Measurements from ENCODE around the gene SPG21.

SPG21 gene

DNA sequence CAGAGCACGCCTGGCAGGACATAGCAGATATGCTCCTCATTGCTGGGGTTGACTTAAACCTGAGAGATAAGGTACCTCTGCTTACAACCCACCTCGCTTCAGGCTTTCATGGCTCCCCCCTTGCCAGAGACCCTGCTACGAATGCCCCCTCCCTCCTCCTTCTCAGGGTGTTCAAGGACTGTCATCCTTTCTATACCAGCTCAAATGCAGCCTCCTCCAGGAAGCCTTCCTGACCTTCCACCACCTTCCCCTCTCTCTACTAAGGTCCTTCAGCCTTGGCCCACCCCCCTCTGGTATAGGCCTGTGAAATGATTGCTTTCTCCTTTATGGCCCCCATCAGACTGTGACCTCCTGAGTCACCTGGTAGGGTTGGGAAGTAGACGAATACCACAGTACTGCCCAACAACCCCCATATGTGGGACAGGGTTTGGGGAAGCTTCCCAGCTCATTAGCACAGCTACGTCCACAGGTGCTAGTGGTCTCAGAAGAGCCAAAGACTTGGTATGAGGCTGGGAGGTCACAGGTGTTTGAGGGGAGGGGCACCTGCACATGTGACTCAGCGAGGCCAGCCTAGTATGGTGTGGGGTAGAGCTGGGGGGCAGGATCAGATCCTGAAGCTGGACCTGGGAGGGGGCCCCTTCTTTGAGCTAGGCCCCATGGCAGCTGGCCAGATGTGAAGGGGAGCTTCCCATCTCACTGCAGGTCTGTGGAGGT is 46.0 kb downstream of the SPG21 start:
- no peak for DNase-seq (ENCODE audit: extremely low read depth in 1 of 2, low read depth in 1 of 2)

DNA sequence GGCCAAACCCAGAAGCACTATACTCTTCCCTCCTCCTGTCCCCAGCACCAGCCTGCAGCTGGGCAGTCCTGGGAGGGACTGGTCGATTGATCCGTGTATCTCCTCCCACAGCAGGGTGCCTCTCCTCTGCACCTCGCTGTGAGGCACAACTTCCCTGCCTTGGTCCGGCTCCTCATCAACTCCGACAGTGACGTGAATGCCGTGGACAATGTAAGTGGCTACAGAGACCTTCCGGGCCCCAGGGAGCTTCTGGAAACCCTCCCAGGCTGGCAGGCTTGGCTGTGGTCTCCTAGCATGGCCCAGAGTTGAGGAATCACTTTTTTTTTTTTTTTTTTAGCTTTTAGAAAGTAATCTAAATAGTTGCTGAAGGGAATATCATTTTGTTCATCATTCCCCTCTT is 47.4 kb downstream of the SPG21 start:
- no peak for DNase-seq (ENCODE audit: extremely low read depth in 1 of 2, low read depth in 1 of 2)

DNA sequence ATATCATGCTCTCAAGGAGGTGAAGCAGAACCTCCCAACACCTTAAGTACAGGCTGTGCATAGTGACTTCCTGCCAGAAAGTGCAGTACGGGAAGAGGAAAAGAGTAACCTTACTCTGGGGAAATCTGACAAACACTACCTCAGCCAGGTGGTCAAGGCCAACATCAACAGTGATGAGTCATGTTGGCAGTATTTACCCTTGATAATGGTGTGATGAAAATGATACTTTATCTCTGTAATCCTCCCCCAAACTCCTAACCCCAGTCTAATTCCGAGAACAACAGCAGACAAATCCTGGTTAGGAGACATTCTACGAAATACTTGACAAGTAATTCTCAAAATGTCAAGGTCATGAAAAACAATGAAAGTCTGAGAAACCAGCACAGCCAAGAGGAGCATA is 51.5 kb downstream of the SPG21 start:
- no peak for DNase-seq (ENCODE audit: extremely low read depth in 1 of 2, low read depth in 1 of 2)

DNA sequence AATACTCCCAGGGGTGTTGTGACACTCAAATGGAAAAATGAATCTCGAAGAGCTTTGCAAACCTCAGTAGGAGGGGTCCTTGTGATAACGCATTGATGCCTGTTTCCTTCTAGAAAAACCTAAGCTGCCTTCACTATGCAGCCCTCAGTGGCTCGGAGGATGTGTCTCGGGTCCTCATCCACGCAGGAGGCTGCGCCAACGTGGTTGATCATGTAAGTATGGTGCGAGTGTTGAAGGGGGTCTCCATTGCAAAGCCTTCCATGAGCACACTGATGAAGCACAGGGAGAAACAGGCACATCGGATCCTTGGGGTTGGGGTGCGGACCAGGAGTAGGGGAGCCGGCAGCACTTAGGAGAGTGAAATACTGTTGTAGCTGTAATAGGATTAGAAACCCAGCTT is 55.7 kb downstream of the SPG21 start:
- DNase-seq (ENCODE audit: extremely low read depth in 1 of 2, low read depth in 1 of 2): no peak

DNA sequence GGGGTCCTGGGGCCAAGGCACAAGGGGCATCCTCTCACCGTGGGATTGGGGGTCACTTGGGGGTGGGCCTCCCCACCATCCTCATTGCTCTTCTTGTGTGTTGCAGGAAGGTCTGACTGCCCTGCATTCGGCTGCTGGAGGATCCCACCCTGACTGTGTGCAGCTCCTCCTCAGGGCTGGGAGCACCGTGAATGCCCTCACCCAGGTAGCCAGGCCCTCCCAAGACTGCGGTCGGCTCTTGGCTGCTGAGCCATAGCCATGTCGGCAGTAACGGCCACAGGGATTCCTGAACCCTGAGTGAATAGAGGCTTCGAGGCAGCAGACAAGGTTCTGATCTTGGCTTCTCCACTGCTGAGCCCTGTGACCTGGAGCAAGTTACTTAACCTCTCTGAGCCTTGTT is 58.3 kb downstream of the SPG21 start:
- no peak for DNase-seq (ENCODE audit: extremely low read depth in 1 of 2, low read depth in 1 of 2)

DNA sequence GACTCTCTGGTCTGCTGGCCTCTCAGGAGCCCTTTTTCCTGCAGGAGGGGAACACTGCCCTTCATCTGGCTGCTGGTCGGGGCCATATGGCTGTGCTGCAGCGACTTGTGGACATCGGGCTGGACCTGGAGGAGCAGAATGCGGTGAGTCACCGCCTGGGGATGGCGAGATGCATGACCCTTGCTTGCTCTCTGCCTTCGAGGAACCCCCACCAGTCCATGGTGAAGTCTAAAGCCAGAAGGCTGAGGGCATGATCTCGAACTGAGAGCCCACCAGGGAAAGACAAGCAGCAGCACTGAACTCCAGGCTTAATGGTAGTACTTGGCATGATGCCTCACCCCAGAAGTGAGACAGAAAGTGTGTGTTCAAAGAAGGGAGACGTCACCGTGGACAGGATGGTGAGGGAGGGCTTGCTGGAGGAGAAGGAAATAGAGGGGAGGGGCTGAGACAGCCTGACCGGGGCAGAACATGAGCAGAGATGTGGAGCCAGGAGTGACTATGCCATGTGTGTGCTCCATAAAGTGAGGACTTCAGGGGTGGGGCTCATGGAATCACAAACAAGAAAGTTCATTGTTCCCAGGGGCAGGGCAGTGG is 58.8 kb downstream of the SPG21 start:
- DNase-seq (ENCODE audit: extremely low read depth in 1 of 2, low read depth in 1 of 2): no peak

DNA sequence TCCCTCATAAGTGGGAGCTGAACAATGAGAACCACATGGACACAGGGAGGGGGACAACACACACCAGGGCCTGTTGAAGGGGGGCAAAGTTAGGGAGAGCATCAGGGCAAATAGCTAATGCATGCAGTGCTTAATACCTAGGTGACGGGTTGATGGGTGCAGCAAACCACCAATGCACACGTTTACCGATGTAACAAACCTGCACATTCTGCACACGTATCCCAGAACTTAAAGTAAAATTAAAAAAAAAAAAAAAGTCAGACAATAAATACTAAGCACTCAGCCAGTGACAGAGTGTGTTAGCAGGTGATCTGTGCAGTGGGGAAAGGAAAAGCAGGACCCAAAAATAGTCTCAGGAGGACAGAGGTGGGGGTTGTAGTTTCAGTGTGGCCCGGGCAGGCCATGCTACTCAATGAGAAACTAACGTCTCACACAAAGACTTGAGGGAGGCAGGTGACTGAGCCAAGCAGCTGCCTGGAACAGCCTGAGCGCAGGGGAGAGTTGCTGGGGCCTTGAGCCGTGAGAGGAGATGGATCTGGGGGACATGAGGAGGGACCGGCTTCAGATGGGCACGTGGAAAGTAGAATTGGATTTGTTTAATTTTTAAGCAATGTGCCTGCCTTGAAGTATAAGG is 59.6 kb downstream of the SPG21 start:
- DNase-seq (ENCODE audit: extremely low read depth in 1 of 2, low read depth in 1 of 2): no peak

DNA sequence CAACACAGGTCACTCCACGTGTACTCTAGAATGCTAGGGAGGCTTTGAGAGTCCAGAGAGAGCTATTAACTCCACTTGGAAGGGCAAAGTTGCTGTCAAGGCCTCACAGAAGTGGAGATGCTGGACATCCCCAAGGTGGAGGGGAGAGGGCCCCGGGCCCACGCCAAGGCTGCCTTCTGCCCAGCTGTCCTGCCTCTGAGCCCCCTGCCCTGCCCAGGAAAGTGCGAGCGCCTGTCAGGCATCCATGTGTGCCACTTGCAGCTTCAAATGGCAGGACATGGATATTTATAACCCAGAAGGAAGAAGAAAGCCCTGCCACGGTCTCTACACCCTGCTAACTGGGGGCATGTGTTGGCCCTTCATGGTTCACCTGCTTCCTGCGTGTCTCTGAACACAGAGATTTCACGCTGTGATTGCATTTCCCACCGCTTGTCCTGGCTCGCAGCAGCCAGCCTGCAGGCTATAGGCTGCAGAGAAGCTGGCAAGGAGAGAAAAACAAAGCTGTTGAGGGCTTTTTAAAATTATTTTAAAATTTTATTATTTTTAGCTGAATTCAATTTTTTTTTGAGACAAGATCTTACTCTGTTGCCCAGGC is 61.0 kb downstream of the SPG21 start:
- DNase-seq (ENCODE audit: extremely low read depth in 1 of 2, low read depth in 1 of 2): no peak

DNA sequence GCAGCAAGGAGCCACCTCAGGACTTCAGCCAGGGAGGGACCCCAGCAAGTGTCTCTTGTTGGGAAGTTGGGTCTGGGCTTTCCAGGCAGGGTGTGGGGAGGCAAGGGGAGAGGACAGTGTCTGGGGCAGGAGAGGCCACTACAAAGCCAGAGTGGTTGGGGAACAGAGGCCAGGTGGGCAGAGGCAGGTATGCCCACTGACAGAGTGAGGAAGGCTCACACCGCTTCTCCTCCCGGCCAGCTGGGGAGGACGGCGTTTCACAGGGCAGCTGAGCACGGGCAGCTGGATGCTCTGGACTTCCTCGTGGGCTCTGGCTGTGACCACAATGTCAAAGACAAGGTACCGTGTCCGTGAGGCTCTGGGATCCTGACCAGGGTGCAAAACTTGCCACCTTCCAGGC is 63.1 kb downstream of the SPG21 start:
- DNase-seq (ENCODE audit: extremely low read depth in 1 of 2, low read depth in 1 of 2): no peak

DNA sequence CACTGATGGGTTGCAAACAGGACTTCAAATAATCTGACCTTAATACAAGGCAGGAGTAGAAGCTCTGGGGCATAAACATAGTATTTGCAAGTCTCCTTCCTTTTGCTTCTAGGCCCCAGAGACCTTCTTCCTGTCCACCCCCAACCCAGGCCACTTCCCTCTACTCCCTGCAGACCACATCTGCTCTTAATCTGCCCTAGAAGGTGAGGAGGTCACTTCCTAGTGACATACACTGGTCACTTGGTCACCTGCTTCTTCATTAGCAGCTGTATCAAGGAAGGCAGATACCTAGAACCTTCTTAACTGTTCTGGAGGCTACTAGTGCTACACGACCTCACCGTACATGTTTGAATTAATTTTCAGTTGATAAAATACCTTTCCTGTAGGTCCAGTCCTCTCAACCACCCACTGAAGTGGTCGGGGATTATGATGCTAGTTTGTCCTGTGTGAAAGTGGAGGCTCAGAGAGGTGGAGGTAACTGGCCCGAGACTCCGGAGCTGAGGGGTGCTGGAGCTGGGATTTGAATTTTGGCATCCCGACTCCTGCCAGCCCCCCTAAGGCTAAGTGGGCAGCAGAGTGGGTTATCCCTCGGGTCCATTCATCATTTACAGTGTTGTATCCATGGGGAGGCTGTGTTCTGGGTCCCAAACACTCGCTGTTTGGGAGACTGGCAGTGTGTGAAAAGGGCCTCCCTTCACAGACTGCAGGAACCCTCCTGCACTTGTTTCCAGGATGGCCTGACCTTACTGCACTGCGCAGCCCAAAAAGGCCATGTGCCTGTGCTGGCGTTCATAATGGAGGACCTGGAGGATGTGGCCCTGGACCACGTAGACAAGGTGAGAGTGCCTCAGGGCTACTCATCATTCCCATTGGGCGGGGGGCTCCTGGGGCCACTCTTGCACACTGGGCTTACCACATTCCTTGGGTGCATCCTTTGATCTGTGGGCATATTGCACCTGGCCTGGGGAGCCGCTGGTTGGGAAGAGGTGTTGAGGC is 64.1 kb downstream of the SPG21 start:
- no peak for DNase-seq (ENCODE audit: extremely low read depth in 1 of 2, low read depth in 1 of 2)

DNA sequence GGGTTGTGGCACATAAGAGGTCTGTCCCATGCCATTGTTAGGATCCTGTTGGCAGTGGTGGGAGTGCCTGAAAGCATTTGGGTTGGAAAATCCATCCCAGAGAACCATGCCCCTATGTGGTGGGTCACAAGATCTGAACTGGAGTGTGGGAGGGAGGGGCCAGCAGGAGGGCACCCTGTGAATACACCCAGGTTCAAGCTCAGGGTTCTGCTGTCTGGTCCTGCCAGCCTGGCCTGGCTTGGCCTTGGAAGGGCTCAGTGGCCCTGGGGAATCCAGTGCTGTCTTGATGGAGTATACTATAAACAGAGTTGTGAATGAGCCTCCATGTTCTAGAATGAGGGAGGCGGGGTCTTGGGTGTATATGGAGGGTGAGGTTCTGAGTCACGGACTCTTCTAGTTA is 66.2 kb downstream of the SPG21 start:
- DNase-seq (ENCODE audit: extremely low read depth in 1 of 2, low read depth in 1 of 2): no peak

DNA sequence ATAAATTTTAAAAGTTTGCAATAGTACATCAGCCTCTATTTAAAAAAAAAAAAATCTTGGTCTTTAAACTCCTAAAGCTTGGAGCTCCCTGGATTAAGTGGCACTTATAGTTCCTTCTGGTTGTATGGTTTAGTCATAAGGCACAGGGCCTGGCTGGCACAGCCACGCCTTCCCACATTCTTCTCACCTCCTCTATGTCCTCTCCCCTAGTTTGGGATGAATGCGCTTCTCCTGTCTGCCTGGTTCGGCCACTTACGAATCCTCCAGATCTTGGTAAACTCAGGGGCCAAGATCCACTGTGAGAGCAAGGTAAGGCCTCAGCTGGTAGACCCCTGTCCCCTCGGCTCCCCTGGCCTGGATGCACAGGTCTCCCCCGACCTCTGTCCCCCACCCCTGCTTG is 68.0 kb downstream of the SPG21 start:
- DNase-seq (ENCODE audit: extremely low read depth in 1 of 2, low read depth in 1 of 2): no peak

DNA sequence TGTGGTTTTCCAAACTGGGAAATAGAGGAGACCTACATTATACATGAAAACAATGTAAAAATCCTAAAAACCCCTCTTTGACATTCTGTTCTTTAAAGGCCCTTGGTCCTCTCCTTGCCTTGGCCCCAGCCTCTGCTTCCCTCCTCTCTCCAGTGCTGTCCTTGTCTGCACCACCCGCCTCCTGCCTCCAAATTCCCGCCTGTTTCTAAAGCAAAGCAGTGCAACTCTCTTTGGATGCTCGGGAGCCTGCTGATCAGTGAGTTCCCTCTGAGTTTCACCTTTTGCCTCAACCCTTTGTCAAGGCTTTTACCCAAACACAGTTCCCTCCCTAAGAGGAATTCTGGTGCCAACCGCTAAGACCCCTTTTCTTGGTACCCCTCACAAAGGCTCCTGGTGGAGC is 70.0 kb downstream of the SPG21 start:
- DNase-seq (ENCODE audit: extremely low read depth in 1 of 2, low read depth in 1 of 2): no peak

DNA sequence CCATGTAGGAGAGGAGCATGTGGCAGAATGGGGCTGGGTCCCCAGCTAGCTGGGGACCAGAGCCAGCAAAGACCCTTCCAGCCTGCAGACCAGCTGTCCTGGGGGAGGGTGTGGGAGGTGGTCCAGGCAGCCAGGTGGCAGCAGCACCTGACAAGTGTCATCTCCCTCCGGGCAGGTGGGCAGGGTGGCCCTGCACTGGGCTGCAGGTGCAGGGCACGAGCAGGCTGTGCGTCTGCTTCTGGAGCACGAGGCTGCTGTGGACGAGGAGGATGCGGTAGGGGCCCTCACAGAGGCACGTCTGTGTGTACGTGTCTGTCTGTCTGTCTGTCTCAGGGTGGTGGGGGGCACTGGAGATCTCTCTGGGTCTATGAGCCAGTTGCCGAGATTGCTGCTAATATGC is 72.5 kb downstream of the SPG21 start:
- no peak for DNase-seq (ENCODE audit: extremely low read depth in 1 of 2, low read depth in 1 of 2)

DNA sequence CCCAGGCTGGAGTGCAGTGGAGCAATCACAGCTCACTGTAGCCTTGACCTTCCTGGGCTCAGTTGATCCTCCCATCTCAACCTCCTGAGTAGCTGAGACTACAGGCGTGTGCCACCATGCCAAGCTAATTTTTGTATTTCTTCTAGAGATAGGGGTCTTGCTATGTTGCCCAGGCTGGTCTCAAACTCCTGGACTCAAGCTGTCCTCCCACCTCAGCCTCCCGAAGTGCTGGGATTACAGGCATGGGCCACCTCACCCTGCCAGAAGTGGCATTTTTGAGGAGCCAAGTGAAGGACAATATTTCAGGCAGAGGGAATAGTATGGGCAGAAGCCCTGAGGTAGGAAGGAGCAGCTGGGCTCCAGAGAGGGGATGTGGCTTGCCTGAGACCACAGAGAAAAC is 73.3 kb downstream of the SPG21 start:
- DNase-seq (ENCODE audit: extremely low read depth in 1 of 2, low read depth in 1 of 2): no peak

DNA sequence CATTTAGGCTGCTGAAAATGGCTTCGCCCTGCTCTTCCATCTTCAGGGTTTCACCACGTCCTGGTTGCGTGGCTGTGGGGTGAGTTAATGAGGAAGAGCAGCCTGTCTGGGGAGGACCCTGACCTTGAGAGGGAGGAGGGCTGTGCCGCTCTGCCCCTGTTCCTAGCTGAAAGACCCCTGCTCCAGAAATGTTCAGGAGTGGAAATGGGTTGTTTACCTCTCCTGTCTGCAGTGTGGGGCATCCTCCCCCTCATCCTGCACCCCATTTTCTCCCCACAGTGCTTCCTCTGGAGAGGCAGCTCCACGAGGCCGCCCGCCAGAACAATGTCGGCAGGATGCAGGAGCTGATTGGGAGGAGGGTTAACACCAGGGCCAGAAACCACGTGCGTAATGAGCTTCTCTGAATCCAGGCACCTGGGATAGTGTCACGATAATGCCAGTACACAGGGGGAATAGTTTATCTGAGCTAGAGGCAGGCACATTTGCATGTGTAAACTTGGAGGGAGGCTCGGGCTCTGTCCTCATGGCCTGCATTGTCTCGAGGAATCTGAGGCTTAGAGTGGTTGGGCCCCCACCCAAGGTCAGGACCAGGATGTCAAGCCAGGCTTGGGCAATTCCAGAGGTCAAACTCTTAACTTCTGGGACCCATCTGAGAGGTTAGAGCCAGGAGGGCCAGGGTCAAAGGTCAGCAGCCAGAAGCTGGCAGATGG is 74.0 kb downstream of the SPG21 start:
- no peak for DNase-seq (ENCODE audit: extremely low read depth in 1 of 2, low read depth in 1 of 2)

Measured in stimulated activated CD8-positive, alpha-beta memory T cell treated with anti-CD3 and anti-CD28 coated beads, Interleukin-7, amount 100 ng/mL, for 48 hours (primary cell).